HG03575 (cell line): ENCODE data around the gene SERINC5.
"Not testable (repeated sequence)": the region's sequence is repeated elsewhere in the genome, so short reads cannot be mapped to it uniquely, and the experiment has no call there.

Source experiments
- ATAC-seq: cut with Tn5 transposase; IDR thresholded peaks from one replicate; pipeline ENCODE4 v1.9.1; 2021; ENCODE audit not compliant: unreplicated experiment, insufficient number of reproducible peaks, low FRiP score; ENCODE audit errors: extremely low read depth

Gene SERINC5

GRCh38 chr5:80152778-80153177 is 103.1 kb downstream of the SERINC5 start:
- ATAC-seq: no peak

- ATAC-seq: no peak
These were observed 104.0 kb downstream of the SERINC5 start for GRCh38 chr5:80151890-80152289.

- ATAC-seq: no peak
These were observed 105.1 kb downstream of the SERINC5 start for GRCh38 chr5:80150731-80151130.

GRCh38 chr5:80149161-80149609 is 106.7 kb downstream of the SERINC5 start:
- ATAC-seq: no peak

- no peak for ATAC-seq
These were observed 108.6 kb downstream of the SERINC5 start for GRCh38 chr5:80147119-80147815.

DNA sequence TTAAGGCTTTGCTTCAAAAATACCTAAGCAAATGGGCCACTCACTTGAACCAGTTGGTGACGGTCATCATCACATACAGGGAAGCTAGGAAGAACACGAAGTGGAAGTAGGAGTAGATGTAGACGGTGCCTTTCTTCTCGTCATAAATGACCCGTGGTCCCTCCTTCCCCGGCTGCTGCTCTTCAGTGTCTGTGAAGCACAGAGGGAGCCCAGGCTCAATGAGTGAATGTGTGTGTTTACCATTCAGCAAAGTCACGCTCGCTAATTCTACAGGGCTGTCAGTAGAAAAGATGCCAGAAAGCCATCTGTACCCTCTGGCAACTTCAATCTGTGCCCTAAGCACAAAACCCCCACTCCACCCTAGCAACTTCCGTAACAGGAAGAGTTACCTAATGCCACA is 109.8 kb downstream of the SERINC5 start:
- ATAC-seq: no peak

GRCh38 chr5:80143491-80143890 is 112.4 kb downstream of the SERINC5 start:
- no peak for ATAC-seq

- ATAC-seq: no peak
These were observed 112.9 kb downstream of the SERINC5 start for GRCh38 chr5:80142996-80143395.

GRCh38 chr5:80141681-80142080 is 114.2 kb downstream of the SERINC5 start:
- ATAC-seq: no peak

- no peak for ATAC-seq
These were observed 114.6 kb downstream of the SERINC5 start for GRCh38 chr5:80141147-80141671.

DNA sequence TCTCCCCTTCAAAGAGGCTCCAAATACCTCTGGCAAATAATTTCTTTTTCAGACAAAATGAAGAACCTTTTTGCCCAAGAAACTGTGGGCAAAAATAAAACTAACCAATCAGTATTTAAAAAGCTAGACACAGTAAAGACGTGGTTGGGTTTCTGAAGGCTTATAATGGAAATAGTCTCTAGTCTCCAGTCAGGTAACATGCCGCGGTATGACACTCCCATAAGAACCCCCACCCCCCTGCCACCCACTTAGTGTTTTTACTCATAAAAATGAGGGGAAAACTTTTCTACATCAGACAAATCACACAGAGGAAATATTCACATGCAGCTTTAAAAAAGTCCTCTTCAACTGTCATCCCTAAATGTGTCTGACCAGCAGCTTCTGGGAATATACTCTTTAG is 115.4 kb downstream of the SERINC5 start:
- no peak for ATAC-seq

DNA sequence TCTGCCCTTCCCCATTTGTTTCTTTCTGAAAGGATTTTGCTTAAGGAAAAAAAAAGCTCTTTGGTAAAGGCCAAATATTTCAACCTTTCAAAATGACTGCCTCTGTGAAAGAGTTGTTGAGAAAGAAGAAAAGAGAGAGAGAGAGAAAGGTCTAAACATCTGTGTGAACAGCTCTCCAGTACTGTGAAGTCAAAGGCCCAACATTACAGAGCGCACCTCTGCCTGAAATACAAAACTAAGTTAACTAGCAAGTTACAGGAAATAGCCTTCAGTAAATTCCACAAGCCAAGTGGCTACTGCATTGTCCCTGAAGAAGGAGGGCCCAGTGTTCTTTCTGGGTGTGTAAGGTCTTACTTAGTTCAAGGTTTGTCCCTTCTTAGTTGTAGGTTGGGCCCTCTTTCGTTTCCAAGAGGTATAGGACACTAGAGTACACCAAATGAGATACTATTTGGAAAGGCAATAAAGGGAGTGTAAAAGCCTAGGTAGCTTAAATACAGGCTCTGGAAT is 116.3 kb downstream of the SERINC5 start:
- ATAC-seq: no peak

DNA sequence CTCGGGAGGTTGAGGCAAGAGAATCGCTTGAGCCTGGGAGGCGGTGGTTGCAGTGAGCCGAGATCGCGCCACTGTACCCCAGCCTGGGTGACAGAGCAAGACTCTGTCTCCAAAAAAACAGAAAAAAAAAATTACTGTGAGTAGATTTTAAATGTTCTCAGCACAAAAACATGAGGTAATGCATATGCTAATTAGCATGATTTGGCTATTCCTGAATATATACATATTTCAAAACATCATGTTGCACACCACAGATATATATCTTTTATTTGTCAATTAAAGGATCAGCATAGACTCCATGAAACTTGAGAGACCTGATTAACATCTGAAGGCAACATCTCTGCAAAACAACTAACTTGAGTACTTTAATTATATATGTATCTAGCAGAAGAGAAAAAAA is 117.4 kb downstream of the SERINC5 start:
- ATAC-seq: no peak

GRCh38 chr5:80136798-80137197 is 119.0 kb downstream of the SERINC5 start:
- not testable (repeated sequence) for ATAC-seq

- ATAC-seq: no peak
These were observed 121.0 kb downstream of the SERINC5 start for GRCh38 chr5:80134876-80135275.

DNA sequence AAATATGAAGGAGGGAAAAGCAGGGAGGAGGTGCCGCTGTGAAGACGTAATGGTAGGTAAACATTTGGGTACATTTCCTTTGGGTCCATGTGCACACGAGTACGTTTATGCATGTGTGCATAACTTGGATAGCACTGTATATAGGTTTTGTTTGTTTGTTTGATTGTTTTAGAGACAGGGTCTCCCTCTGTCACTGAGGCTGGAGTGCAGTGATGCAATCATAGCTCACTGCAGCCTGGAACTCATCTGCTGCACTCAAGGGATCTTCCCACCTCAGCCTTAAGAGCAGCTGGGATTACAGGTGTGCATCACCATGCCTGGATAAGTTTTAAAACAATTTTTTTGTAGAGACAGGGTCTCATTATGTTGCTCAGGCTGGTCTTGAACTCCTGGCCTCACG is 126.7 kb downstream of the SERINC5 start:
- no peak for ATAC-seq

GRCh38 chr5:80128141-80128540 is 127.7 kb downstream of the SERINC5 start:
- no peak for ATAC-seq

GRCh38 chr5:80127116-80127552 is 128.7 kb downstream of the SERINC5 start:
- no peak for ATAC-seq

DNA sequence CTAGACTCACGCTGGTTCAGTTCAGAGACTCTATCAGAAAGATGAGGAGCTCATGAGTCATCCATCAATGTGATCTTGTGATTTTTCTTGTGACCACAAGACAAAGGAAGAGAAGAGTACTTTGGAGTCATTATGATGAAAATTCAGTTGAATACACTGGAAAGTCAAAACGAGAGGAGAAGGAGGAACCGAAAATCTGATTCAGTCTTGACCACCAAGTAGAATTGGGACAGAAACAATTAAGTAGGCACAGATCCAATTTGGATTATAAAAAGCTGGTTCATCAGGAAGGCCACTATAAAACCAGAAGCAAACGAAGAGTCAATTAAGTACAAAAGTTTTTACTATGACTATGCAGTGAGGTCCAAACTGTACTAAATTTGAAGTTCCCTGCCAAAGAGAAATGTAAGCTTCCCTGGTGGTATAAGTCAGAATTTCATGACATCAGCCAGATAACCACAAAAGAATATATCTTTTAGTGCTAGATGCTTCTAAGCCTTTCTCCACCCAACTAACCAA is 129.8 kb downstream of the SERINC5 start:
- peak; percentile 51 for ATAC-seq
